Esophagus squamous epithelium (tissue), 4 donors: ENCODE results near the gene PLAC1.

ENCODE experiments used
- POLR2A ChIP-seq, 4 donors: fragments of 450-650 bp; IDR thresholded peaks; one replicate each; pipeline ENCODE4 v1.6.1; 2017; ENCODE audit warnings: antibody characterized with exemption in 4 of 4, mild to moderate bottlenecking in 4 of 4, moderate library complexity in 3 of 4
- TF ChIP-seq, protein P1 (sequence below), 6 experiments: fragments of 450-650 bp in 4 of 6; fragments of 200-600 bp in 2 of 6; sonication (generic) in 2 of 6; IDR thresholded peaks; one replicate each; pipeline ENCODE4 v1.5.1; 2016 to 2019; ENCODE audit warnings: antibody characterized with exemption in 6 of 6, mild to moderate bottlenecking in 4 of 6, moderate library complexity in 4 of 6

DNA sequence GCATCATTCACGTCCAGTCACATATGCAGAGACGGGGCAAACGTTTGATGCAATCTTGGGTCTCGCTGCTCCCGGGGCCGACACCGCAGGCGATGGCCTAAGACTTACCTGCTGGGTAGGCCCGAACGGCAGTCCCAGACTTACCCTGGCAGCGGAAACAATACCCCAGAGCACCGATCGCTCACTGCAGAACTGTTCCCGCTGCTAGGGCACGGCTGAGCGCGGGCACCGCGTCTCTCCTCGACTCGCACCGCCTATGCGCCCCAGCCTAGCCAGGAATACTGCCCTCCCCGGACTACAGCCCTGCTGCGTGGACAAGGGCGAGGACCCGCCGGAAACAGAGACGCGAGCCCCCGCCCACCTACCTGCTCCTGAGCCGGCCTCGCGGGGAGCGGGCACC lies 112.1 kb downstream of the PLAC1 start:
- no peak for TF ChIP-seq POLR2A (IDR thresholded peaks at IDR 0.05)
- TF ChIP-seq, protein P1, sequence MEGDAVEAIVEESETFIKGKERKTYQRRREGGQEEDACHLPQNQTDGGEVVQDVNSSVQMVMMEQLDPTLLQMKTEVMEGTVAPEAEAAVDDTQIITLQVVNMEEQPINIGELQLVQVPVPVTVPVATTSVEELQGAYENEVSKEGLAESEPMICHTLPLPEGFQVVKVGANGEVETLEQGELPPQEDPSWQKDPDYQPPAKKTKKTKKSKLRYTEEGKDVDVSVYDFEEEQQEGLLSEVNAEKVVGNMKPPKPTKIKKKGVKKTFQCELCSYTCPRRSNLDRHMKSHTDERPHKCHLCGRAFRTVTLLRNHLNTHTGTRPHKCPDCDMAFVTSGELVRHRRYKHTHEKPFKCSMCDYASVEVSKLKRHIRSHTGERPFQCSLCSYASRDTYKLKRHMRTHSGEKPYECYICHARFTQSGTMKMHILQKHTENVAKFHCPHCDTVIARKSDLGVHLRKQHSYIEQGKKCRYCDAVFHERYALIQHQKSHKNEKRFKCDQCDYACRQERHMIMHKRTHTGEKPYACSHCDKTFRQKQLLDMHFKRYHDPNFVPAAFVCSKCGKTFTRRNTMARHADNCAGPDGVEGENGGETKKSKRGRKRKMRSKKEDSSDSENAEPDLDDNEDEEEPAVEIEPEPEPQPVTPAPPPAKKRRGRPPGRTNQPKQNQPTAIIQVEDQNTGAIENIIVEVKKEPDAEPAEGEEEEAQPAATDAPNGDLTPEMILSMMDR (IDR thresholded peaks at IDR 0.05), result no peak
